Fibroblast of lung (primary cell): ENCODE measurements around the gene RAB20. TPM values are rescaled to one million over a fixed set of nuclear protein-coding genes. Genes with fewer than 3 reads are reported as not detected.

Source experiments
- DNase-seq, 2 donors: peaks; one replicate each; pipeline versions ENCODE4 v3.0.0 to v3.0.0-alpha.2; 2010; ENCODE audit warnings: low read depth in 2 of 2
- H2AFZ ChIP-seq: 2 replicates; pipeline ENCODE4 v1.5.1; 2012; ENCODE audit warnings: low read length, control low read depth, inconsistent platforms
- H3K27ac ChIP-seq: 2 replicates; pipeline ENCODE4 v1.5.1; 2011; ENCODE audit warnings: low read length, control low read depth; ENCODE audit not compliant: insufficient read depth
- H3K27me3 ChIP-seq: 2 replicates; pipeline ENCODE4 v1.5.1; 2011; ENCODE audit warnings: mild to moderate bottlenecking, low read length; ENCODE audit not compliant: control insufficient read depth, insufficient read depth
- H3K36me3 ChIP-seq: 2 replicates; pipeline ENCODE4 v1.5.1; 2011; ENCODE audit warnings: low read length; ENCODE audit not compliant: control insufficient read depth, insufficient read depth
- H3K4me1 ChIP-seq: 2 replicates; pipeline ENCODE4 v1.5.1; 2011; ENCODE audit warnings: low read length; ENCODE audit not compliant: control insufficient read depth, insufficient read depth; ENCODE audit errors: extremely low read depth
- H3K4me2 ChIP-seq: 2 replicates; pipeline ENCODE4 v1.5.1; 2011; ENCODE audit warnings: low read length, control low read depth; ENCODE audit not compliant: insufficient read depth; ENCODE audit errors: extremely low read depth
- H3K4me3 ChIP-seq, 4 experiments: fragments of 200-600 bp in 1 of 4; sonication (generic) in 1 of 4; replicated peaks in 1 of 4; 2 replicates each; pipeline ENCODE4 v1.5.1; 2011 to 2016; ENCODE audit warnings: low read length in 4 of 4, low read depth in 3 of 4, mild to moderate bottlenecking in 3 of 4, control low read depth in 2 of 4, inconsistent platforms in 1 of 4, mixed read lengths in 1 of 4; ENCODE audit not compliant: insufficient read depth in 1 of 4; ENCODE audit errors: control extremely low read depth in 1 of 4
- H3K79me2 ChIP-seq: 2 replicates; pipeline ENCODE4 v1.5.1; 2012; ENCODE audit warnings: mild to moderate bottlenecking, low read length, inconsistent platforms; ENCODE audit not compliant: control insufficient read depth, insufficient read depth
- H3K9ac ChIP-seq: 2 replicates; pipeline ENCODE4 v1.5.1; 2011; ENCODE audit warnings: mild to moderate bottlenecking, low read length, control low read depth; ENCODE audit not compliant: insufficient read depth
- H3K9me3 ChIP-seq: 2 replicates; pipeline ENCODE4 v1.5.1; 2012; ENCODE audit warnings: low read depth, low read length; ENCODE audit not compliant: control insufficient read depth, insufficient read depth
- H4K20me1 ChIP-seq: 2 replicates; pipeline ENCODE4 v1.5.1; 2011; ENCODE audit warnings: low read length; ENCODE audit not compliant: control insufficient read depth, insufficient read depth; ENCODE audit errors: extremely low read depth
- CTCF ChIP-seq, 2 donors: IDR thresholded peaks in 1 of 2; conservative IDR thresholded peaks in 1 of 2; 1 replicate in 1 of 2; 2 replicates in 1 of 2; pipeline ENCODE4 v1.5.1; 2011 to 2012; ENCODE audit warnings: low read length in 2 of 2, control low read depth in 1 of 2, inconsistent platforms in 1 of 2, low read depth in 1 of 2, mild to moderate bottlenecking in 1 of 2
- EZH2 ChIP-seq: IDR thresholded peaks from 2 replicates; pipeline ENCODE4 v1.5.1; 2012; ENCODE audit warnings: low read length, control low read depth, mild to moderate bottlenecking; ENCODE audit errors: missing control alignments
- polyA plus RNA-seq, 2 donors: library from polyadenylated mRNA; depleted of rRNA in 1 of 2; stranded (reverse) in 1 of 2; unstranded in 1 of 2; fragments of >200 nt; gene quantifications; 2 replicates each; pipeline ENCODE4 v1.2.1, GENCODE V29; 2011 to 2012; ENCODE audit warnings: missing spikeins in 1 of 2
- total RNA-seq: library from RNA; depleted of rRNA; stranded (reverse); fragments of >200 nt; gene quantifications from 2 replicates; pipeline ENCODE4 v1.2.1, GENCODE V29; 2014

Gene RAB20
- total and polyA plus RNA-seq, 2 donors (not counting 1 experiment from before 2014, with no cell fraction given) = 3.5 to 4.3 TPM

GRCh38 chr13:110559429-110559943, 2.0 kb downstream of the RAB20 start:
- H3K4me3 ChIP-seq = peak overlapping the region; percentile 28 to 57 (median 43)
- H3K9me3 ChIP-seq = no peaks in the 10 kb centered on the region
- no peaks in the 10 kb centered on the region for H3K27me3 ChIP-seq
- peak overlapping the region; percentile 19 for H3K27ac ChIP-seq
- peaks cover 7% of the 10 kb centered on the region for H3K4me1 ChIP-seq
- H3K36me3 ChIP-seq = no peaks in the 10 kb centered on the region
- H3K4me2 ChIP-seq = peak overlapping the region; percentile 85
- peak overlapping the region; percentile 80 for H2AFZ ChIP-seq
- TF ChIP-seq EZH2 (no peak), CTCF (conservative IDR thresholded peaks at IDR 0.05 in 1 of 2, IDR thresholded peaks at IDR 0.05 in 1 of 2; ENCODE audit: low read depth in 1 of 2, low read length in 2 of 2) (no peak)
- H4K20me1 ChIP-seq = no peaks in the 10 kb centered on the region
- no peaks in the 10 kb centered on the region for H3K79me2 ChIP-seq
- no peak overlapping the region for H3K9ac ChIP-seq
- peak in 1 of 2 donors; percentile 58 for DNase-seq

- H3K4me3 ChIP-seq = no peak overlapping the region
- H3K79me2 ChIP-seq = no peaks in the 10 kb centered on the region
- TF ChIP-seq EZH2 (no peak), CTCF (conservative IDR thresholded peaks at IDR 0.05 in 1 of 2, IDR thresholded peaks at IDR 0.05 in 1 of 2; ENCODE audit: low read depth in 1 of 2, low read length in 2 of 2) (no peak)
- no peak overlapping the region for H2AFZ ChIP-seq
- H3K4me2 ChIP-seq = no peak overlapping the region
- H3K9ac ChIP-seq = no peak overlapping the region
- DNase-seq = no peak
- no peaks in the 10 kb centered on the region for H3K27me3 ChIP-seq
- no peaks in the 10 kb centered on the region for H3K9me3 ChIP-seq
- peaks cover 6% of the 10 kb centered on the region for H3K4me1 ChIP-seq
- H4K20me1 ChIP-seq = no peaks in the 10 kb centered on the region
- H3K27ac ChIP-seq = no peak overlapping the region
- H3K36me3 ChIP-seq = no peaks in the 10 kb centered on the region
Measured at GRCh38 chr13:110557610-110558305, 3.8 kb downstream of the RAB20 start.

- H3K9ac ChIP-seq = no peak overlapping the region
- H3K36me3 ChIP-seq = no peaks in the 10 kb centered on the region
Measured at GRCh38 chr13:110557082-110557481, 4.4 kb downstream of the RAB20 start.

More at GRCh38 chr13:110557082-110557481, 4.4 kb downstream of the RAB20 start:
- H3K27me3 ChIP-seq = no peaks in the 10 kb centered on the region
- no peaks in the 10 kb centered on the region for H3K79me2 ChIP-seq
- H3K9me3 ChIP-seq = no peaks in the 10 kb centered on the region
- H3K4me3 ChIP-seq = no peak overlapping the region
- H2AFZ ChIP-seq = no peak overlapping the region
- H3K4me2 ChIP-seq = no peak overlapping the region
- peaks cover 5% of the 10 kb centered on the region for H3K4me1 ChIP-seq
- no peak overlapping the region for H3K27ac ChIP-seq
- H4K20me1 ChIP-seq = no peaks in the 10 kb centered on the region
- no peak for TF ChIP-seq CTCF (conservative IDR thresholded peaks at IDR 0.05 in 1 of 2, IDR thresholded peaks at IDR 0.05 in 1 of 2; ENCODE audit: low read depth in 1 of 2, low read length in 2 of 2)
- TF ChIP-seq EZH2 = no peak
- DNase-seq = no peak
